ENCODE measurements around the gene OPN3. TPM values are rescaled to one million over a fixed set of nuclear protein-coding genes. Genes with fewer than 3 reads are reported as not detected.

OPN3 gene
- polyA plus RNA-seq, 2 of the 4 experiments (the other 2 are of a cell fraction) = 41.0 to 144 TPM

DNA sequence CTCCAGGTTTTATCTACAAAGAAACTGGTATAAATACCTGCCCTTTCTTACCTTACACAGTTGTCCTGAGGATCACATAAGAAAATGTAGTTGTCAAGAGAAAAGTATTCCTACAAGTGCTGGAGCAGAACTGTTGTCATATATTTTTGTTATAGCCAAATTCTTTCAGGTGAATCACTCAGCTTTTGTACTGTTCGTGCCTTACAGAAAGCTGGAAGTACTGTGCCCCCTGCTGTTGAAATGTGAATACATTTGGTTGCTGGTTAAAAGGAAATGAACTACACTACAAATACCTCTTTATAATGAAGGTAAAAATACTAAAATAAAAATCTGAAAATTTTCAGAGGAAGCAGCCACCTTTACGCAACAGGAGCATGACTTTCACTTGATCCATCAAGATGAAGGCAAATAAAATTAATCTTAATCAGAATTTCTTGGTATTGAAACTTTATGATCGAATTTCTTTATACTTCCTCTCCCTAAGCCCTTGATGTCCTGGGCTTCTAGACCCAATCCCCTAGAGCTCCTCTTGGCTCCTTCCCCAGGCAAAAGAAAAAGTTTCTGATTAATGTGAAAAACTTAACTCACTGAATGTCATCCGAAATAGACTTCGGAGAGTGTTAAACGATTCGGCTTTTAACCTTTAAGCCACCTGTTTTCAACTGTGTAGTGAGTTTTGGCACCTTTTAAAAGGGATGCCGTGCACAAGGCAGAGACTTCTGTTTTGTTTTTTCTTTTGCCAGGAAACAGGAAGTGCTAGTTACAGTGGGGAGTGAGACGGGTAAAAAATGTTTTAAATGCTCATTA is 12.5 kb downstream of the OPN3 start (continued):
- TF ChIP-seq ZSCAN20 (CRISPR knock-in tag; IDR thresholded peaks at IDR 0.05) (no peak), EP300 (IDR thresholded peaks at IDR 0.05) (no peak), CHD2 (IDR thresholded peaks at IDR 0.05; ENCODE audit: low read length, partially characterized antibody) (no peak), MYC (IDR thresholded peaks at IDR 0.05; ENCODE audit: borderline replicate concordance, low read length) (no peak), RARB (CRISPR knock-in tag; IDR thresholded peaks at IDR 0.05) (no peak), CEBPB (IDR thresholded peaks at IDR 0.05) (no peak), HOXB13 (CRISPR knock-in tag; IDR thresholded peaks at IDR 0.05; ENCODE audit: low read depth) (no peak), HOXB5 (CRISPR knock-in tag; IDR thresholded peaks at IDR 0.05) (no peak), TFCP2L1 (CRISPR knock-in tag; IDR thresholded peaks at IDR 0.05) (no peak), CBX2 (IDR thresholded peaks at IDR 0.05; ENCODE audit: borderline replicate concordance, low read depth) (no peak), NR3C1 (IDR thresholded peaks at IDR 0.05) (no peak)
- TF ChIP-seq, protein P1, sequence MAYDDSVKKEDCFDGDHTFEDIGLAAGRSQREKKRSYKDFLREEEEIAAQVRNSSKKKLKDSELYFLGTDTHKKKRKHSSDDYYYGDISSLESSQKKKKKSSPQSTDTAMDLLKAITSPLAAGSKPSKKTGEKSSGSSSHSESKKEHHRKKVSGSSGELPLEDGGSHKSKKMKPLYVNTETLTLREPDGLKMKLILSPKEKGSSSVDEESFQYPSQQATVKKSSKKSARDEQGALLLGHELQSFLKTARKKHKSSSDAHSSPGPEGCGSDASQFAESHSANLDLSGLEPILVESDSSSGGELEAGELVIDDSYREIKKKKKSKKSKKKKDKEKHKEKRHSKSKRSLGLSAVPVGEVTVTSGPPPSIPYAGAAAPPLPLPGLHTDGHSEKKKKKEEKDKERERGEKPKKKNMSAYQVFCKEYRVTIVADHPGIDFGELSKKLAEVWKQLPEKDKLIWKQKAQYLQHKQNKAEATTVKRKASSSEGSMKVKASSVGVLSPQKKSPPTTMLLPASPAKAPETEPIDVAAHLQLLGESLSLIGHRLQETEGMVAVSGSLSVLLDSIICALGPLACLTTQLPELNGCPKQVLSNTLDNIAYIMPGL (CRISPR knock-in tag; IDR thresholded peaks at IDR 0.05; ENCODE audit: borderline replicate concordance) = no peak
- TF ChIP-seq, protein P2, sequence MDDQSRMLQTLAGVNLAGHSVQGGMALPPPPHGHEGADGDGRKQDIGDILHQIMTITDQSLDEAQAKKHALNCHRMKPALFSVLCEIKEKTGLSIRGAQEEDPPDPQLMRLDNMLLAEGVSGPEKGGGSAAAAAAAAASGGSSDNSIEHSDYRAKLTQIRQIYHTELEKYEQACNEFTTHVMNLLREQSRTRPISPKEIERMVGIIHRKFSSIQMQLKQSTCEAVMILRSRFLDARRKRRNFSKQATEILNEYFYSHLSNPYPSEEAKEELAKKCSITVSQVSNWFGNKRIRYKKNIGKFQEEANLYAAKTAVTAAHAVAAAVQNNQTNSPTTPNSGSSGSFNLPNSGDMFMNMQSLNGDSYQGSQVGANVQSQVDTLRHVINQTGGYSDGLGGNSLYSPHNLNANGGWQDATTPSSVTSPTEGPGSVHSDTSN (IDR thresholded peaks at IDR 0.05) = no peak
- TF ChIP-seq, protein P3, sequence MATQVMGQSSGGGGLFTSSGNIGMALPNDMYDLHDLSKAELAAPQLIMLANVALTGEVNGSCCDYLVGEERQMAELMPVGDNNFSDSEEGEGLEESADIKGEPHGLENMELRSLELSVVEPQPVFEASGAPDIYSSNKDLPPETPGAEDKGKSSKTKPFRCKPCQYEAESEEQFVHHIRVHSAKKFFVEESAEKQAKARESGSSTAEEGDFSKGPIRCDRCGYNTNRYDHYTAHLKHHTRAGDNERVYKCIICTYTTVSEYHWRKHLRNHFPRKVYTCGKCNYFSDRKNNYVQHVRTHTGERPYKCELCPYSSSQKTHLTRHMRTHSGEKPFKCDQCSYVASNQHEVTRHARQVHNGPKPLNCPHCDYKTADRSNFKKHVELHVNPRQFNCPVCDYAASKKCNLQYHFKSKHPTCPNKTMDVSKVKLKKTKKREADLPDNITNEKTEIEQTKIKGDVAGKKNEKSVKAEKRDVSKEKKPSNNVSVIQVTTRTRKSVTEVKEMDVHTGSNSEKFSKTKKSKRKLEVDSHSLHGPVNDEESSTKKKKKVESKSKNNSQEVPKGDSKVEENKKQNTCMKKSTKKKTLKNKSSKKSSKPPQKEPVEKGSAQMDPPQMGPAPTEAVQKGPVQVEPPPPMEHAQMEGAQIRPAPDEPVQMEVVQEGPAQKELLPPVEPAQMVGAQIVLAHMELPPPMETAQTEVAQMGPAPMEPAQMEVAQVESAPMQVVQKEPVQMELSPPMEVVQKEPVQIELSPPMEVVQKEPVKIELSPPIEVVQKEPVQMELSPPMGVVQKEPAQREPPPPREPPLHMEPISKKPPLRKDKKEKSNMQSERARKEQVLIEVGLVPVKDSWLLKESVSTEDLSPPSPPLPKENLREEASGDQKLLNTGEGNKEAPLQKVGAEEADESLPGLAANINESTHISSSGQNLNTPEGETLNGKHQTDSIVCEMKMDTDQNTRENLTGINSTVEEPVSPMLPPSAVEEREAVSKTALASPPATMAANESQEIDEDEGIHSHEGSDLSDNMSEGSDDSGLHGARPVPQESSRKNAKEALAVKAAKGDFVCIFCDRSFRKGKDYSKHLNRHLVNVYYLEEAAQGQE (IDR thresholded peaks at IDR 0.05) = no peak
- TF ChIP-seq, protein P4, sequence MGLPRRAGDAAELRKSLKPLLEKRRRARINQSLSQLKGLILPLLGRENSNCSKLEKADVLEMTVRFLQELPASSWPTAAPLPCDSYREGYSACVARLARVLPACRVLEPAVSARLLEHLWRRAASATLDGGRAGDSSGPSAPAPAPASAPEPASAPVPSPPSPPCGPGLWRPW (IDR thresholded peaks at IDR 0.05) = no peak
- TF ChIP-seq, protein P5, sequence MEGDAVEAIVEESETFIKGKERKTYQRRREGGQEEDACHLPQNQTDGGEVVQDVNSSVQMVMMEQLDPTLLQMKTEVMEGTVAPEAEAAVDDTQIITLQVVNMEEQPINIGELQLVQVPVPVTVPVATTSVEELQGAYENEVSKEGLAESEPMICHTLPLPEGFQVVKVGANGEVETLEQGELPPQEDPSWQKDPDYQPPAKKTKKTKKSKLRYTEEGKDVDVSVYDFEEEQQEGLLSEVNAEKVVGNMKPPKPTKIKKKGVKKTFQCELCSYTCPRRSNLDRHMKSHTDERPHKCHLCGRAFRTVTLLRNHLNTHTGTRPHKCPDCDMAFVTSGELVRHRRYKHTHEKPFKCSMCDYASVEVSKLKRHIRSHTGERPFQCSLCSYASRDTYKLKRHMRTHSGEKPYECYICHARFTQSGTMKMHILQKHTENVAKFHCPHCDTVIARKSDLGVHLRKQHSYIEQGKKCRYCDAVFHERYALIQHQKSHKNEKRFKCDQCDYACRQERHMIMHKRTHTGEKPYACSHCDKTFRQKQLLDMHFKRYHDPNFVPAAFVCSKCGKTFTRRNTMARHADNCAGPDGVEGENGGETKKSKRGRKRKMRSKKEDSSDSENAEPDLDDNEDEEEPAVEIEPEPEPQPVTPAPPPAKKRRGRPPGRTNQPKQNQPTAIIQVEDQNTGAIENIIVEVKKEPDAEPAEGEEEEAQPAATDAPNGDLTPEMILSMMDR (IDR thresholded peaks at IDR 0.05) = peak; percentile 90

DNA sequence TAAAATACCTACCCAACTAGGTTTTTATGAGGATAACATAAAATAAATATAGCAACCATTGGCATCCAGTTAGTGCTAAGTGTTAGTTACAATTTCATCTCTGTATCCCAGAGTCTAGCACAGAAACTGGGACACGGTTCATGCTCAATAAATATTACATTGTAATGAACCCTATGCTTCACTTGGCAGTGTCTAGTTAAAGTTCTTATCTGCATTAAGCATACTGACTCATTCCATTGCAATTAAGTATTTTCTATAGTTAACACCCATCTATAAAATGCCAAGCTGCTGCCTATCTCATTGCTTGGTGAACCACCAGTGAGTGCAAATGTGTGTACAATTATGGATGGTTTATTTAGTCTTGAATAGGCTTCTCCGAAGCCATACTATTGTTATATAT is 15.2 kb downstream of the OPN3 start:
- Histone ChIP-seq H3K4me1 (peaks cover 36% of the 10 kb centered on the region), H3K4me2 (no peak overlapping the region), H3K27ac (no peak overlapping the region), H3K9me3 (no peaks in the 10 kb centered on the region), H3K4me3 (no peak overlapping the region)
- FAIRE-seq (no peak), ATAC-seq (no peak), DNase-seq (ENCODE audit: low read depth in 1 of 2, low spot score in 1 of 2) (no peak)
- ChIA-PET CTCF (interaction anchor here (4.3 kb wide), 1 partner anchor 15 kb away, joined by 120 read pairs; no protein-coding TSS in a partner anchor), POLR2A (interaction anchor here (1.3 kb wide), 1 partner anchor 9 kb away, joined by 3 read pairs; no protein-coding TSS in a partner anchor)
- no peak for TF ChIP-seq KDM1A (IDR thresholded peaks at IDR 0.05; ENCODE audit: low read depth)
- TF ChIP-seq, protein P6, sequence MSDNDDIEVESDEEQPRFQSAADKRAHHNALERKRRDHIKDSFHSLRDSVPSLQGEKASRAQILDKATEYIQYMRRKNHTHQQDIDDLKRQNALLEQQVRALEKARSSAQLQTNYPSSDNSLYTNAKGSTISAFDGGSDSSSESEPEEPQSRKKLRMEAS (IDR thresholded peaks at IDR 0.05) = no peak
- WGBS (ENCODE audit: missing lambda C conversion rate) = 89% methylated on average over 2 of the region's 2 CpGs
